OCI-LY1 (cell line): ENCODE measurements around the gene DNAH11.

ENCODE experiments used
- H2AFZ ChIP-seq: fragments of 200-600 bp; sonication (generic), shearing (Covaris generic); 2 replicates; pipeline ENCODE4 v1.6.0; 2014; ENCODE audit warnings: antibody characterized with exemption, mild to moderate bottlenecking, low read length
- H3F3A ChIP-seq: fragments of 200-600 bp; sonication (generic), shearing (Covaris generic); 2 replicates; pipeline ENCODE4 v1.6.0; 2014; ENCODE audit warnings: mild to moderate bottlenecking, antibody characterized with exemption, low read length, moderate library complexity; ENCODE audit not compliant: insufficient read depth
- H3K27ac ChIP-seq: fragments of 200-600 bp; sonication (generic); 2 replicates; pipeline ENCODE4 v1.5.1; 2014; ENCODE audit warnings: low read length, mixed run types, mild to moderate bottlenecking, low read depth; ENCODE audit not compliant: poor library complexity, severe bottlenecking
- H3K27me3 ChIP-seq: fragments of 200-600 bp; sonication (generic); 2 replicates; pipeline ENCODE4 v1.6.0; 2014; ENCODE audit warnings: antibody characterized with exemption, mild to moderate bottlenecking, low read length, moderate library complexity; ENCODE audit not compliant: insufficient read depth
- H3K36me3 ChIP-seq: fragments of 200-600 bp; sonication (generic); 2 replicates; pipeline ENCODE4 v1.6.1; 2014; ENCODE audit warnings: mild to moderate bottlenecking, antibody characterized with exemption, low read length, moderate library complexity, mixed read lengths; ENCODE audit not compliant: insufficient read depth
- H3K4me1 ChIP-seq: fragments of 200-600 bp; sonication (generic); 2 replicates; pipeline ENCODE4 v1.5.1; 2014; ENCODE audit warnings: mild to moderate bottlenecking, low read length, moderate library complexity; ENCODE audit not compliant: insufficient read depth, severe bottlenecking
- H3K4me2 ChIP-seq: fragments of 200-600 bp; sonication (generic), shearing (Covaris generic); 2 replicates; pipeline ENCODE4 v1.6.1; 2014; ENCODE audit warnings: low read length
- H3K4me3 ChIP-seq: fragments of 200-600 bp; sonication (generic); 2 replicates; pipeline ENCODE4 v1.5.1; 2014; ENCODE audit warnings: low read length, low read depth, mild to moderate bottlenecking, mixed read lengths; ENCODE audit not compliant: poor library complexity, severe bottlenecking
- H3K79me2 ChIP-seq: fragments of 200-600 bp; shearing (Covaris generic); 2 replicates; pipeline ENCODE4 v1.6.1; 2016; ENCODE audit warnings: mixed run types, low read length, mixed read lengths; ENCODE audit not compliant: insufficient read depth
- H3K9ac ChIP-seq: fragments of 200-600 bp; sonication (generic), shearing (Covaris generic); 2 replicates; pipeline ENCODE4 v1.6.1; 2014; ENCODE audit warnings: mild to moderate bottlenecking, low read length, mixed read lengths
- H3K9me2 ChIP-seq: fragments of 200-600 bp; sonication (generic), shearing (Covaris generic); 2 replicates; pipeline ENCODE4 v1.6.1; 2014; ENCODE audit warnings: low read depth, mild to moderate bottlenecking, low read length, mixed read lengths
- H3K9me3 ChIP-seq: fragments of 200-600 bp; shearing (Covaris generic); 2 replicates; pipeline ENCODE4 v1.6.1; 2014; ENCODE audit warnings: low read length, mixed read lengths
- H4K20me1 ChIP-seq: fragments of 200-600 bp; sonication (generic), shearing (Covaris generic); 2 replicates; pipeline ENCODE4 v1.6.0; 2016; ENCODE audit warnings: mild to moderate bottlenecking, low read length; ENCODE audit not compliant: insufficient read depth
- CTCF ChIP-seq: fragments of 200-600 bp; sonication (generic), shearing (Covaris generic); IDR thresholded peaks from 2 replicates; pipeline ENCODE4 v1.5.1; 2017; ENCODE audit warnings: mild to moderate bottlenecking, antibody characterized with exemption, low read length, moderate library complexity, mixed read lengths
- EZH2 ChIP-seq: fragments of 200-600 bp; sonication (generic), shearing (Covaris generic); IDR thresholded peaks from 2 replicates; pipeline ENCODE4 v1.8.0; 2017; ENCODE audit warnings: borderline replicate concordance, mixed run types, mild to moderate bottlenecking, antibody characterized with exemption, low read length, moderate library complexity, mixed read lengths

Gene DNAH11

GRCh38 chr7:21565614-21566013 lies 22.8 kb downstream of the DNAH11 start:
- no peak for TF ChIP-seq EZH2
- TF ChIP-seq CTCF = no peak
- Histone ChIP-seq H3K79me2 (no peaks in the 10 kb centered on the region), H3K4me2 (no peak overlapping the region), H3K27me3 (no peaks in the 10 kb centered on the region), H3K9me2 (no peaks in the 10 kb centered on the region), H3F3A (no peaks in the 10 kb centered on the region), H4K20me1 (no peaks in the 10 kb centered on the region), H3K9ac (no peak overlapping the region), H3K4me3 (no peak overlapping the region), H2AFZ (no peak overlapping the region), H3K4me1 (no peaks in the 10 kb centered on the region), H3K36me3 (no peaks in the 10 kb centered on the region), H3K27ac (no peak overlapping the region), H3K9me3 (no peaks in the 10 kb centered on the region)

- Histone ChIP-seq H3K4me1 (no peaks in the 10 kb centered on the region), H3K36me3 (no peaks in the 10 kb centered on the region), H3K9me3 (no peaks in the 10 kb centered on the region), H3K27ac (no peak overlapping the region), H3K27me3 (no peaks in the 10 kb centered on the region), H3K9me2 (no peaks in the 10 kb centered on the region), H3K79me2 (no peaks in the 10 kb centered on the region), H3F3A (no peaks in the 10 kb centered on the region), H3K4me3 (no peak overlapping the region), H2AFZ (no peak overlapping the region), H4K20me1 (no peaks in the 10 kb centered on the region), H3K4me2 (no peak overlapping the region), H3K9ac (no peak overlapping the region)
- TF ChIP-seq EZH2 (no peak), CTCF (no peak)
Measured at GRCh38 chr7:21566094-21566493, 23.3 kb downstream of the DNAH11 start.

- TF ChIP-seq EZH2 = no peak
- TF ChIP-seq CTCF = peak; percentile 63
- Histone ChIP-seq H3K4me3 (no peak overlapping the region), H3K79me2 (no peaks in the 10 kb centered on the region), H3K9me3 (no peaks in the 10 kb centered on the region), H2AFZ (no peak overlapping the region), H3K27me3 (no peaks in the 10 kb centered on the region), H3K9me2 (no peaks in the 10 kb centered on the region), H3K4me1 (no peaks in the 10 kb centered on the region), H4K20me1 (no peaks in the 10 kb centered on the region), H3F3A (no peaks in the 10 kb centered on the region), H3K9ac (no peak overlapping the region), H3K36me3 (no peaks in the 10 kb centered on the region), H3K4me2 (no peak overlapping the region), H3K27ac (no peak overlapping the region)
Measured at GRCh38 chr7:21568762-21569161, 25.9 kb downstream of the DNAH11 start.
